ENCODE data around the gene NUP188. TPM values are rescaled to one million over a fixed set of nuclear protein-coding genes. Genes with fewer than 3 reads are reported as not detected.

The NUP188 gene
- total and polyA plus RNA-seq, 4 donors, result 30.3 to 43.6 (median 32.5) TPM

DNA sequence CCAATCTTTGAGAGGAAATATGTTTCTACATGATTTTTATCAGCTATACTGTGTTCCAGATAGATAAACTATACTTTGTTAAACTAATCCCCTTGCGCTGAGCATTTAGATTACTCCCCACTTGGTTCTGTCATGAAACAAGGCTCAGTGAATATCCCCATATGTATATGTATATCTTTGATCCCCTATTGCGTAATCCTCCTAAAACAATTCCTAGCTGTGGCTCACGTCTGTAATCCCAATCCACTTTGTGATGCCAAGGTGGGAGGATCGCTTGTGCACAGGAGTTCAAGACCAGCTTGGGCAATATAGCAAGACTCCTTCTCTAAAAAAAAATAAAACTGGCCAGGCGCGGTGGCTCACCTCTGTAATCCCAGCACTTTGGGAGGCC, 24.0 kb upstream of the NUP188 start:
- no peaks in the 10 kb centered on the region for H3K27me3 ChIP-seq (ENCODE audit: control insufficient read depth, insufficient read depth, low read length)
- 100% methylated on average over 2 of the region's 6 CpGs for WGBS (ENCODE audit: insufficient coverage)
- H3K4me3 ChIP-seq (ENCODE audit: low read depth, low read length), result no peak overlapping the region
- DNase-seq (ENCODE audit: low read depth in 4 of 6, low spot score in 6 of 6), result no peak
- peaks cover 44% of the 10 kb centered on the region for H3K4me1 ChIP-seq (ENCODE audit: control insufficient read depth, insufficient read depth, low read length)
- H3K36me3 ChIP-seq (ENCODE audit: control insufficient read depth, insufficient read depth, low read length), result peaks cover 8% of the 10 kb centered on the region
- H3K9me3 ChIP-seq (ENCODE audit: control insufficient read depth, insufficient read depth, low read length), result no peaks in the 10 kb centered on the region
- H3K27ac ChIP-seq (ENCODE audit: low read depth, low read length), result no peak overlapping the region

DNA sequence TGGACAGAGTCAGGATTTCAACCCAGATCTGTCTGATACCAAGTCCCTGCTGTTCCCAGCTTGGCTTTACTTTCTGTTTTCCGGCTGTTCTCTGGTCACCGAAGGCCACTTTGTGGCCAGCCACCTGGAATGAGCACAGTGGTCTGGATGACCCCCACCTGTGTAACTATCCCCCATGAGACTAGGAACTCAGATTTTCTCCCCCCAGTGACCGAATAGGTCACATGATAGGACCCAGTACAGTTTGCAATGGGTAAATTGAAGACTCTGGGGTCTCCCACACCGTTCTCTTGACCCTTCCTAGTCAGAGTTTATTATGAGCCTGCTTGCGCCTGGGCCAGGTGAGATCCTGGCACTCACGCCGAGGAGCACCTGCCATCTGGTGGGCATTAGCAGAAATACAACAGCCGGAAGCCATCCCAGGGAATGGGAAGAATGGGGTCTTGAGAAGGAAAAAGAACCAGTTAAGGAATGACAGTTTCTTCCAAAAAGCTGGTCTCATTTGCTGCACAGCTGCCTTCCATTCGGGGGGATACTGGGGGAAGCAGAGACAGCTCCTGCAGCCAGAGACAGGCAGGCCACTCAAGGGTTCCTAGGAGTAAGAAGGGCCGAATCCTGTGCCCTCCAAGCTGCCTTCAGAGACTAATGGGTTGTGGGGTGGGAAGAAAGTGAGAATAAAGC, 19.6 kb upstream of the NUP188 start:
- Histone ChIP-seq H3K4me1 (ENCODE audit: control insufficient read depth, insufficient read depth, low read length) (peaks cover 11% of the 10 kb centered on the region), H3K27ac (ENCODE audit: low read depth, low read length) (no peak overlapping the region), H3K9me3 (ENCODE audit: control insufficient read depth, insufficient read depth, low read length) (no peaks in the 10 kb centered on the region), H3K4me3 (ENCODE audit: low read depth, low read length) (no peak overlapping the region), H3K27me3 (ENCODE audit: control insufficient read depth, insufficient read depth, low read length) (no peaks in the 10 kb centered on the region), H3K36me3 (ENCODE audit: control insufficient read depth, insufficient read depth, low read length) (no peaks in the 10 kb centered on the region)
- WGBS (ENCODE audit: insufficient coverage), result 20% methylated on average over 9 of the region's 10 CpGs
- DNase-seq (ENCODE audit: low read depth in 4 of 6, low spot score in 6 of 6), result peak in 3 of 6 donors; percentile 39 to 90 (median 76)

DNA sequence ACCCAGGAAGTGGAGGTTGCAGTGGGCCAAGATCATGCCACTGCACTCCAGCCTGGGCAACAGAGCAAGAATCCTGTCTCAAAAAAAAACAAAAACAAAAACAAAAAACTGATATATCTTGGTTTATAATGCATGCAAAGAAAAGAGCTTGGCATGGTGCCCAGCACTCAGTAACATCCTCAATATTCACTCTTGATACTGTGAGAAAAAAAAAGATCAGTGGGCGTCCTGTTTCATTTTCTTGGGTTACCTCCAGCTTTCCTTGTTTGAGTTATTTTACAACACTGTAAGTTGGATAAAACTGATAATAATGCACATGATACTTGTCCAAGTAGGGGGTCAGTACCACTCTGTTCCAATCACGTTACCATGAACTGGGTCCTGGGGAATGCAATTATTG, 18.9 kb upstream of the NUP188 start:
- H3K27me3 ChIP-seq (ENCODE audit: control insufficient read depth, insufficient read depth, low read length), result no peaks in the 10 kb centered on the region
- H3K4me3 ChIP-seq (ENCODE audit: low read depth, low read length), result no peak overlapping the region
- DNase-seq (ENCODE audit: low read depth in 4 of 6, low spot score in 6 of 6), result no peak
- H3K4me1 ChIP-seq (ENCODE audit: control insufficient read depth, insufficient read depth, low read length), result peaks cover 7% of the 10 kb centered on the region
- H3K9me3 ChIP-seq (ENCODE audit: control insufficient read depth, insufficient read depth, low read length), result no peaks in the 10 kb centered on the region
- H3K27ac ChIP-seq (ENCODE audit: low read depth, low read length), result no peak overlapping the region
- no peaks in the 10 kb centered on the region for H3K36me3 ChIP-seq (ENCODE audit: control insufficient read depth, insufficient read depth, low read length)
- WGBS (ENCODE audit: insufficient coverage), result 71% methylated on average over 1 of the region's 2 CpGs

DNA sequence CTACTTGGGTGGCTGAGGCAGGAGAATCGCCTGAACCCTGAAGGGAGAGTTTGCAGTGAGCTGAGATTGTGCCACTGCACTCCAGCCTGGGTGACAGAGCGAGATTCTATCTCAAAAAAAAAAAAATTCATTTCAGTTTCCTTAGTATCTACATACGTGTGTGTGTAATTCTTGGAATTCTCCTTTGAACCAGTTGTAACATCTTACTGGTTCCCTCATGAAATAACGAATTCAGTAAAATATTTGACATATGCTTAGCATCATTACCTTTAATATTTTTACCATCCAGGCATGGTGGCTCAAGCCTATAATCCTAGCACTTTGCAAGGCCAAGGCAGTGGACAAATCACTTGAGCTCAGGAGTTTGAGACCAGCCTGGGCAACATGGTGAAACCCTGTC, 17.9 kb upstream of the NUP188 start:
- Histone ChIP-seq H3K4me3 (ENCODE audit: low read depth, low read length) (no peak overlapping the region), H3K36me3 (ENCODE audit: control insufficient read depth, insufficient read depth, low read length) (no peaks in the 10 kb centered on the region), H3K27me3 (ENCODE audit: control insufficient read depth, insufficient read depth, low read length) (no peaks in the 10 kb centered on the region), H3K4me1 (ENCODE audit: control insufficient read depth, insufficient read depth, low read length) (peaks cover 7% of the 10 kb centered on the region), H3K27ac (ENCODE audit: low read depth, low read length) (no peak overlapping the region), H3K9me3 (ENCODE audit: control insufficient read depth, insufficient read depth, low read length) (no peaks in the 10 kb centered on the region)
- WGBS (ENCODE audit: insufficient coverage), result 100% methylated on average over 2 of the region's 4 CpGs
- DNase-seq (ENCODE audit: low read depth in 4 of 6, low spot score in 6 of 6), result no peak

DNA sequence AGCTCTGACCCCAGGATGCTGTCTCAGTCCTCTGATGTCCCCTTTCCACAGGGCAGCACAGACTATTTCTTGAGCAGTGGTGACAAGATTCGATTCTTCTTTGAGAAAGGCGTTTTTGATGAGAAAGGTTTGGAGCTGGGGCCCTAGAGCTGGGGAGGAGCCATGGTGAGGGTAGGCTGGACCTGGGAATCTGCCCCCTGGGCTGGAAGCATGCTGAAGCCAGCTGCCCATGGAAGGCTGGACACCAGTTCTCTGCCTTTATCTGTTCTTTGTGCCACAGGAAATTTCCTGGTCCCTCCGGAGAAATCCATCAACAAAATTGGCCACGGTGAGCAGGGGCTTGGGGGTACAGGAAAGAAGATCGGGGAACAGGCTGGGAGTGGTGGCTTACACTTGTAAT, 13.8 kb upstream of the NUP188 start:
- WGBS (ENCODE audit: insufficient coverage), result 100% methylated on average over 2 of the region's 5 CpGs
- Histone ChIP-seq H3K36me3 (ENCODE audit: control insufficient read depth, insufficient read depth, low read length) (no peaks in the 10 kb centered on the region), H3K9me3 (ENCODE audit: control insufficient read depth, insufficient read depth, low read length) (no peaks in the 10 kb centered on the region), H3K27ac (ENCODE audit: low read depth, low read length) (no peak overlapping the region), H3K4me1 (ENCODE audit: control insufficient read depth, insufficient read depth, low read length) (no peaks in the 10 kb centered on the region), H3K4me3 (ENCODE audit: low read depth, low read length) (no peak overlapping the region), H3K27me3 (ENCODE audit: control insufficient read depth, insufficient read depth, low read length) (no peaks in the 10 kb centered on the region)
- no peak for DNase-seq (ENCODE audit: low read depth in 4 of 6, low spot score in 6 of 6)

DNA sequence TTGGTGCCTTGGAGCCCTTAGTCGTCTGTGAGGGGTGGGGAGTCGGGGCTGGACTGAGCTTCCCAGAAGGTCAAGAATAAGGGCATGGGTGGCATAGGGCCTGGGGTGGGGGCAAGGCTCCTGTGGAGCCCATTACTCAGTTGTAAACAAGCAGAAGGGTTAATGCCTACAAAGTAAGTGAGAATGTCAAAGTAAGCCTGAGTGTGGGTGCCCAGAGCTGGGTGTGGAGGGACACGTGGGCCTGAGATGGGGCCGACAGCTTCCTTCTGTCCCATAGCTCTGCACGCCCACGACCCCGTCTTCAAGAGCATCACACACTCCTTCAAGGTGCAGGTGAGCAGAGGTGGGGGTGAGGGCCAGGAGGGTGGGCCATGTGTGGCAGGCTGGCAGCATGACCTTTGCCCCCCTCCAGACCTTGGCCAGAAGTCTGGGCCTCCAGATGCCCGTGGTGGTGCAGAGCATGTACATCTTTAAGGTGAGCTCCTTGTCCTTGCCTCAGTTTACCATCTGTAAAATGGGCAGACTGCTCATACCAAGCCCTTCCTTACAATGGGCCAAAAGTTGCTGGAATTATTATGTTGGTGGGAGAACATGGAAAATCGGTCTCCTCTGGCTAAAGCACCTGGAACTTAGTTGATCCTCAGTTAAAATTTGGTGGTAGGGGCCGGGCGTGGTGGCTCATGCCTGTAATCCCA, 11.2 kb upstream of the NUP188 start:
- Histone ChIP-seq H3K27me3 (ENCODE audit: control insufficient read depth, insufficient read depth, low read length) (no peaks in the 10 kb centered on the region), H3K4me3 (ENCODE audit: low read depth, low read length) (no peak overlapping the region), H3K27ac (ENCODE audit: low read depth, low read length) (no peak overlapping the region), H3K9me3 (ENCODE audit: control insufficient read depth, insufficient read depth, low read length) (no peaks in the 10 kb centered on the region), H3K4me1 (ENCODE audit: control insufficient read depth, insufficient read depth, low read length) (peaks cover 13% of the 10 kb centered on the region), H3K36me3 (ENCODE audit: control insufficient read depth, insufficient read depth, low read length) (peaks cover 5% of the 10 kb centered on the region)
- 95% methylated on average over 3 of the region's 11 CpGs for whole genome bisulfite sequencing (ENCODE audit: insufficient coverage)
- DNase-seq (ENCODE audit: low read depth in 4 of 6, low spot score in 6 of 6), result no peak

DNA sequence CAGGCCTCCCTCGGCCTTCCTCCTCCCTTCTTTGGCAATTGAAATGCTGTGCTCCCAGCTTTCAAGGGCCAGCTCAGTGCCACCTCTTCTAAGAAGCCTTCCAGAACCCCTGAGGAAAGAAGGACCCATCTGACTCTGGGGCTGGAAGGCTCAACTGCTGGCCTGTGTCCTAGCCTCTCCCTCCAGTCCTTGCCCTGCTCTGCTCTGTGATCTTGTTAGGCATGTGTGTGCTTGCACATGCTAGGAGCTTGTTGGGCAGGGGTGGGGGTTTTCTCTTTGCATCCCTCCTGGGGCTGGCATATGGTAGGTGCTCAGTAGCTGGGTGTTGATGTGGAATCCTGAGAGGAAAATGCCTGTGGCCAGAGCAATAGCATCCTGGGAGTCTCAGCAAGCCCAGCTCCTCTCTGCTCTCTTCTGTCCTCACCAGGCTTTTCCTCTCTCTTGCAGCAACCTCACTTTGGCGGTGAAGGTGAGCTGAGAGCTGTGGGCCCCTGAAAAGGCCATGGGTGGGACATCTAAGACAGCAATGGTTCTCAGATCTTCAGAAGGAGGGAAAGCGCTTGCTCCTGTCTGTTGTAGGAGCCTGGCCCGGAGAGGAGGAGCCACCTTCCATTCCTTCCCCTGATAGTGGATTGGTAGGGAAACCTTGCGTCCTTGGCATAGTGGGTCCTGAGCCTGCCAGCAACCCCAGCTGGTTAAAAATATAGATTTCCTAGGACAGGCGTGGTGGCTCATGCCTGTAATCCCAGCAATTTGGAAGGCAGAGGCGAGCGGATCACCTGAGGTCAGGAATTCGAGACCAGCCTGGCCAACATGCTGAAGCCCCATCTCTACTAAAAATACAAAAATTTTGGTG, 10.0 kb upstream of the NUP188 start:
- peaks cover 18% of the 10 kb centered on the region for H3K36me3 ChIP-seq (ENCODE audit: control insufficient read depth, insufficient read depth, low read length)
- H3K27me3 ChIP-seq (ENCODE audit: control insufficient read depth, insufficient read depth, low read length), result no peaks in the 10 kb centered on the region
- WGBS (ENCODE audit: insufficient coverage), result 96% methylated on average over 5 of the region's 9 CpGs
- H3K9me3 ChIP-seq (ENCODE audit: control insufficient read depth, insufficient read depth, low read length), result no peaks in the 10 kb centered on the region
- no peak for DNase-seq (ENCODE audit: low read depth in 4 of 6, low spot score in 6 of 6)
- peaks cover 24% of the 10 kb centered on the region for H3K4me1 ChIP-seq (ENCODE audit: control insufficient read depth, insufficient read depth, low read length)
- no peak overlapping the region for H3K27ac ChIP-seq (ENCODE audit: low read depth, low read length)
- H3K4me3 ChIP-seq (ENCODE audit: low read depth, low read length), result no peak overlapping the region

DNA sequence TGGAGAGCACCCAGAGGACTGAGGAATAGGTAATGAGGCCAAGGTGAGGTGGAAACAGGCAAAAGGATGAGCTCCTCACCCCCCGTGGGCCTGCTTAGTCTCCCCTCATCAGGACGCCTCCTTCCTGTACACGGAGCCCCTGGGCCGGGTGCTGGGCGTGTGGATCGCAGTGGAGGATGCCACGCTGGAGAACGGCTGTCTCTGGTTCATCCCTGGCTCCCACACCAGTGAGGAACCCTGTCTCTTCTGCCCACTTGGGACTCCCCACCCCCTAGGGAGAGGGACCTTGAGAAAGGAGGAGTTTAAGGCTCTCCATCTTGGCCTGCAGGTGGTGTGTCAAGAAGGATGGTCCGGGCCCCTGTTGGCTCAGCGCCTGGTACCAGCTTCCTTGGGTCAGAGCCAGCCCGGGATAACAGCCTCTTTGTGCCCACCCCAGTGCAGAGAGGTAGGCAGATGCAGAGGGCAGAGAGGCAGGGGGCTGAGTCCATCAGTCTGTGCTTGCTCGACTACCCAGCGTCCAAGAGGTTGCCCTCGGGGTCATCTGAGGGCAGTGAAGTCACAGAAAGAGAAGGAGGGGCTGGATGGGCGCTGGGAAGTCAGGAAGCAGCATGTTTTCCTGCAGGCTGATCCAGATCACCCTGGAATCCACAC, 7.1 kb upstream of the NUP188 start:
- H3K36me3 ChIP-seq (ENCODE audit: control insufficient read depth, insufficient read depth, low read length), result peaks cover 41% of the 10 kb centered on the region
- WGBS (ENCODE audit: insufficient coverage), result 43% methylated on average over 10 of the region's 15 CpGs
- peak in 3 of 6 donors; percentile 39 to 74 (median 68) for DNase-seq (ENCODE audit: low read depth in 4 of 6, low spot score in 6 of 6)
- H3K4me1 ChIP-seq (ENCODE audit: control insufficient read depth, insufficient read depth, low read length), result peaks cover 27% of the 10 kb centered on the region
- no peaks in the 10 kb centered on the region for H3K9me3 ChIP-seq (ENCODE audit: control insufficient read depth, insufficient read depth, low read length)
- H3K4me3 ChIP-seq (ENCODE audit: low read depth, low read length), result no peak overlapping the region
- peak overlapping the region; percentile 54 for H3K27ac ChIP-seq (ENCODE audit: low read depth, low read length)
- H3K27me3 ChIP-seq (ENCODE audit: control insufficient read depth, insufficient read depth, low read length), result no peaks in the 10 kb centered on the region

DNA sequence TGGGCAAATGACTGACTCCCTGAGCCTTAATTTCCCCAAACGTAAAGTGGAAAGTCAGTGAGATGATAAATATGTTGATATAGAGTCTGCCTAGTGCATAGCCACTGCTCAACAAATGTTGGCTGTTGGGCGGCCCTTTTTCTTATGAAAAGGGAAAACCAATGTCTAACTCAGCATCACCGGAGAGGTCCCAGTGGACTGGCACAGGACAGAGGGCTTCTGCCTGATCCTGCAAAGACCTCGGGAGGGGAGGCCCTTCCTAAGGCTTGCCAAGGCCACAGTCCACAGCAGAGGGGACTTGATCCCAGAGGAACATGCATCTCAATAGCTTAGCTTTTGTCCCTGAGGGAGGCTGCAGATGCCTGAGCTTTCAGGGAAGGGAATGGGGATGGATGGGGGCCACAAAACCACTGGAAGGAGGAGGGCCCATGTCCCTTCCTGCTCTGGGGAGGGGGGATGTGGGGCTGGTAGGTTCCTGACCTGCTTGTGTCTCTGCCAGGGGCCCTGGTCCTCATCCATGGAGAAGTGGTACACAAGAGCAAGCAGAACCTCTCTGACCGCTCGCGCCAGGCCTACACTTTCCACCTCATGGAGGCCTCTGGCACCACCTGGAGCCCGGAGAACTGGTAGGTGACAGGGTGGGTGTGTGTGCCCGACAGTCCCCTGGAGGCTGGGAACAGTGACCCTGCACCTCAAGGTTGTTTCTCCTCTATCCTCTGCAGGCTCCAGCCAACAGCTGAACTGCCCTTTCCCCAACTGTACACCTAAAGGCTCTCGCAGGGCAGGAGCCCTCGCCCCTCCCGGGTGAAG, 6.3 kb upstream of the NUP188 start:
- H3K4me3 ChIP-seq (ENCODE audit: low read depth, low read length), result no peak overlapping the region
- peaks cover 46% of the 10 kb centered on the region for H3K36me3 ChIP-seq (ENCODE audit: control insufficient read depth, insufficient read depth, low read length)
- WGBS (ENCODE audit: insufficient coverage), result 82% methylated on average over 7 of the region's 12 CpGs
- DNase-seq (ENCODE audit: low read depth in 4 of 6, low spot score in 6 of 6), result no peak
- H3K27me3 ChIP-seq (ENCODE audit: control insufficient read depth, insufficient read depth, low read length), result no peaks in the 10 kb centered on the region
- peaks cover 31% of the 10 kb centered on the region for H3K4me1 ChIP-seq (ENCODE audit: control insufficient read depth, insufficient read depth, low read length)
- peak overlapping the region; percentile 54 for H3K27ac ChIP-seq (ENCODE audit: low read depth, low read length)
- no peaks in the 10 kb centered on the region for H3K9me3 ChIP-seq (ENCODE audit: control insufficient read depth, insufficient read depth, low read length)
